Activated CD8-positive, alpha-beta memory T cell treated with anti-CD3 and anti-CD28 coated beads for 1 hour (primary cell): ENCODE results near the gene AGAP1.

Experiments used
- DNase-seq, 2 donors: peaks; one replicate each; pipeline ENCODE4 v3.0.0-alpha.2; 2020; ENCODE audit warnings: low read depth in 1 of 2; ENCODE audit errors: extremely low read depth in 1 of 2

The AGAP1 gene

GRCh38 chr2:235507928-235508327 is 14.1 kb downstream of the AGAP1 start:
- no peak for DNase-seq

GRCh38 chr2:235508371-235509160 is 14.7 kb downstream of the AGAP1 start:
- no peak for DNase-seq

- DNase-seq: no peak
These were observed 16.5 kb downstream of the AGAP1 start for GRCh38 chr2:235510318-235510717.

GRCh38 chr2:235511187-235511661 is 17.4 kb downstream of the AGAP1 start:
- DNase-seq: no peak

- DNase-seq: no peak
These were observed 18.2 kb downstream of the AGAP1 start for GRCh38 chr2:235511751-235512698.

GRCh38 chr2:235512699-235513053 is 18.8 kb downstream of the AGAP1 start:
- no peak for DNase-seq

GRCh38 chr2:235513984-235514626 is 20.3 kb downstream of the AGAP1 start:
- DNase-seq: no peak

- no peak for DNase-seq
These were observed 21.0 kb downstream of the AGAP1 start for GRCh38 chr2:235514627-235515363.

- DNase-seq: no peak
These were observed 21.5 kb downstream of the AGAP1 start for GRCh38 chr2:235515364-235515742.

- DNase-seq: no peak
These were observed 22.0 kb downstream of the AGAP1 start for GRCh38 chr2:235515821-235516220.

- no peak for DNase-seq
These were observed 22.4 kb downstream of the AGAP1 start for GRCh38 chr2:235516257-235516656.

- DNase-seq: no peak
These were observed 24.7 kb downstream of the AGAP1 start for GRCh38 chr2:235518322-235519090.

- DNase-seq: no peak
These were observed 26.9 kb downstream of the AGAP1 start for GRCh38 chr2:235520787-235521186.

GRCh38 chr2:235521844-235522243 is 28.0 kb downstream of the AGAP1 start:
- no peak for DNase-seq

GRCh38 chr2:235523021-235523420 is 29.2 kb downstream of the AGAP1 start:
- no peak for DNase-seq

- DNase-seq: no peak
These were observed 29.8 kb downstream of the AGAP1 start for GRCh38 chr2:235523486-235524150.

- no peak for DNase-seq
These were observed 32.3 kb downstream of the AGAP1 start for GRCh38 chr2:235526166-235526565.

- no peak for DNase-seq
These were observed 34.1 kb downstream of the AGAP1 start for GRCh38 chr2:235527806-235528469.

GRCh38 chr2:235529621-235530020 is 35.8 kb downstream of the AGAP1 start:
- DNase-seq: no peak
